ENCODE measurements around the gene GMDS.

DNA sequence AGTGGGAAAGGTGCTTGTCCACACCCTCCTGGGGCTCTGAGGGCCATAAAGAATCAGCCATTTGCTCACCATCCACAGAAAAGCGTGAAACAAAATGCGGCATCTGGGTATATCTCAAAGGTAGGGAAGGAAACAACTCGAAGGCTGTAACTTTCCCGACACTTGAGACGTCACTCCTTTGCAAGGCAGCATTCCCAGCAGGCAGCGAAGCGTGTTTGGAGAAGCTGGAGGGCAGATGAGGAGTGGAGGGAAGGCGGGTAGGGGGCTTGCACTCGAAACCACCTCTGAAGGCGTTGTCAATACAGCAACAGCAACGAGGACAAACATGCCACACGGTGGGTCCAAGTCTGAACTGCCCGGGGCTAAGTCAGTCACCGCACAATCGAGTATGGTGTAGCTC lies 537.3 kb downstream of the GMDS start:
- TF ChIP-seq CTCF (IDR thresholded peaks at IDR 0.05) (no peak), POLR2A (IDR thresholded peaks at IDR 0.05) (no peak)

All from ovary (tissue), 3 donors.